Liver (tissue), 9 donors: ENCODE results near the gene TENT4A. TPM values are rescaled to one million over a fixed set of nuclear protein-coding genes. Genes with fewer than 3 reads are reported as not detected.

Experiments used
- DNase-seq: peaks from one replicate; pipeline ENCODE4 v3.0.0-alpha.2; 2017; ENCODE audit warnings: low spot score
- H3K27ac ChIP-seq, 2 donors: one replicate each; pipeline ENCODE4 v1.7.0; 2013; ENCODE audit warnings: inconsistent platforms in 2 of 2, low read length in 2 of 2, control low read depth in 1 of 2, low read depth in 1 of 2, mild to moderate bottlenecking in 1 of 2
- H3K27me3 ChIP-seq, 4 donors: one replicate each; pipeline versions ENCODE4 v1.6.1 to v1.7.0; 2013; ENCODE audit warnings: low read length in 3 of 4, inconsistent platforms in 1 of 4, mild to moderate bottlenecking in 1 of 4, moderate library complexity in 1 of 4; ENCODE audit not compliant: control insufficient read depth in 4 of 4, insufficient read depth in 4 of 4
- H3K36me3 ChIP-seq, 4 donors: one replicate each; pipeline versions ENCODE4 v1.6.1 to v1.7.0; 2013; ENCODE audit warnings: low read length in 3 of 4, mild to moderate bottlenecking in 3 of 4, low read depth in 1 of 4, moderate library complexity in 1 of 4; ENCODE audit not compliant: control insufficient read depth in 4 of 4, insufficient read depth in 3 of 4
- H3K4me1 ChIP-seq, 4 donors: one replicate each; pipeline versions ENCODE4 v1.6.1 to v1.7.0; 2013; ENCODE audit warnings: low read length in 3 of 4, mild to moderate bottlenecking in 3 of 4, moderate library complexity in 1 of 4; ENCODE audit not compliant: control insufficient read depth in 4 of 4, insufficient read depth in 4 of 4
- H3K4me3 ChIP-seq, 3 donors: one replicate each; pipeline versions ENCODE4 v1.6.1 to v1.7.0; 2013; ENCODE audit warnings: low read length in 3 of 3, control low read depth in 1 of 3, low read depth in 1 of 3, mild to moderate bottlenecking in 1 of 3
- H3K9ac ChIP-seq, 2 donors: one replicate each; pipeline ENCODE4 v1.7.0; 2013; ENCODE audit warnings: low read length in 2 of 2, mild to moderate bottlenecking in 2 of 2, moderate library complexity in 2 of 2, control low read depth in 1 of 2, low read depth in 1 of 2
- H3K9me3 ChIP-seq, 4 donors: one replicate each; pipeline versions ENCODE4 v1.6.1 to v1.7.0; 2013; ENCODE audit warnings: low read length in 3 of 4; ENCODE audit not compliant: control insufficient read depth in 4 of 4
- ATF3 ChIP-seq: IDR thresholded peaks from 2 replicates; pipeline ENCODE4 v1.6.1; 2016; ENCODE audit warnings: antibody characterized with exemption
- EGR1 ChIP-seq, 2 donors: IDR thresholded peaks; 2 replicates each; pipeline ENCODE4 v1.6.1; 2016 to 2018; ENCODE audit warnings: antibody characterized with exemption in 2 of 2, low read depth in 2 of 2
- FOXA1 ChIP-seq: IDR thresholded peaks from 2 replicates; pipeline ENCODE4 v1.6.1; 2016; ENCODE audit warnings: antibody characterized with exemption
- FOXA2 ChIP-seq: IDR thresholded peaks from 2 replicates; pipeline ENCODE4 v1.6.1; 2016; ENCODE audit warnings: antibody characterized with exemption
- GABPA ChIP-seq, 2 donors: IDR thresholded peaks in 1 of 2; conservative IDR thresholded peaks in 1 of 2; 2 replicates each; pipeline ENCODE4 v1.6.1; 2016; ENCODE audit warnings: antibody characterized with exemption in 2 of 2, mild to moderate bottlenecking in 1 of 2, moderate library complexity in 1 of 2
- HNF4G ChIP-seq: IDR thresholded peaks from 2 replicates; pipeline ENCODE4 v1.6.1; 2016; ENCODE audit warnings: antibody characterized with exemption
- JUND ChIP-seq, 2 donors: IDR thresholded peaks; 2 replicates each; pipeline ENCODE4 v1.6.1; 2016; ENCODE audit warnings: antibody characterized with exemption in 2 of 2
- MAX ChIP-seq: IDR thresholded peaks from 2 replicates; pipeline ENCODE4 v1.6.1; 2016; ENCODE audit warnings: antibody characterized with exemption
- NR2F2 ChIP-seq: IDR thresholded peaks from 2 replicates; pipeline ENCODE4 v1.6.1; 2016; ENCODE audit warnings: antibody characterized with exemption
- RAD21 ChIP-seq, 2 donors: IDR thresholded peaks; 2 replicates each; pipeline ENCODE4 v1.6.1; 2016; ENCODE audit warnings: antibody characterized with exemption in 2 of 2, mild to moderate bottlenecking in 2 of 2
- REST ChIP-seq: IDR thresholded peaks from 2 replicates; pipeline ENCODE4 v1.6.1; 2016; ENCODE audit warnings: antibody characterized with exemption, mild to moderate bottlenecking
- RXRA ChIP-seq, 2 donors: IDR thresholded peaks; 2 replicates each; pipeline ENCODE4 v1.6.1; 2017 to 2018; ENCODE audit warnings: antibody characterized with exemption in 2 of 2, mild to moderate bottlenecking in 1 of 2
- SP1 ChIP-seq: IDR thresholded peaks from 2 replicates; pipeline ENCODE4 v1.6.1; 2018; ENCODE audit warnings: antibody characterized with exemption, mild to moderate bottlenecking
- TAF1 ChIP-seq: conservative IDR thresholded peaks from 2 replicates; pipeline ENCODE4 v1.6.1; 2016; ENCODE audit warnings: antibody characterized with exemption, mild to moderate bottlenecking
- YY1 ChIP-seq: IDR thresholded peaks from 2 replicates; pipeline ENCODE4 v1.6.1; 2016; ENCODE audit warnings: antibody characterized with exemption, mild to moderate bottlenecking
- ZBTB33 ChIP-seq: IDR thresholded peaks from 2 replicates; pipeline ENCODE4 v1.6.1; 2016; ENCODE audit warnings: antibody characterized with exemption
- WGBS: extraction: QIAGEN DNeasy Blood & Tissue Kit; methylation state at CpG from one replicate; pipeline ENCODE4 v1.1.7; 2013; 5-methylcytosine and 5-hydroxymethylcytosine counted together
- polyA plus RNA-seq, 2 donors: library from polyadenylated mRNA; stranded (reverse) in 1 of 2; unstranded in 1 of 2; fragments of 200-250 nt in 1 of 2; fragments of >200 nt in 1 of 2; fragmentation: Nextera tagmentation in 1 of 2; extraction: Ambion mirVana in 1 of 2; gene quantifications; one replicate each; pipeline versions ENCODE4 v1.2.1 to v1.2.3, GENCODE V29; 2013 to 2015
- total RNA-seq, 2 donors: library from RNA; depleted of rRNA; stranded (reverse); fragments of >200 nt; gene quantifications; one replicate each; pipeline ENCODE4 v1.2.3, GENCODE V29; 2014
- donor health status: healthy.
- donor health status: healthy.
- donor health status: healthy.
- donor health status: healthy.
- donor health status: healthy.

Gene TENT4A
- total and polyA plus RNA-seq, 4 donors: 3.9 to 15.1 (median 8.1) TPM

- H3K4me3 ChIP-seq: no peak overlapping the region
- WGBS: 87% methylated on average over 11 of the region's 11 CpGs
- no peak for DNase-seq
Measured at GRCh38 chr5:6734243-6734700, 21.0 kb downstream of the TENT4A start.

GRCh38 chr5:6734781-6735180 lies 21.5 kb downstream of the TENT4A start:
- H3K27ac ChIP-seq: no peak overlapping the region
- 83% methylated on average over 5 of the region's 5 CpGs for WGBS
- no peak for DNase-seq
- TF ChIP-seq JUND (IDR thresholded peaks at IDR 0.05) (no peak), FOXA1 (no peak), SP1 (no peak), HNF4G (no peak), TAF1 (no peak), MAX (no peak), RAD21 (IDR thresholded peaks at IDR 0.05) (no peak), GABPA (IDR thresholded peaks at IDR 0.05 in 1 of 2, conservative IDR thresholded peaks at IDR 0.05 in 1 of 2) (no peak), ATF3 (no peak), FOXA2 (no peak), EGR1 (IDR thresholded peaks at IDR 0.05; ENCODE audit: low read depth in 2 of 2) (no peak), REST (no peak)

More at GRCh38 chr5:6734243-6734700, 21.0 kb downstream of the TENT4A start:
- H3K4me1 ChIP-seq: peaks cover 25 to 76% (median 57%) of the 10 kb centered on the region in 4 donors
- H3K36me3 ChIP-seq: peaks cover 0 to 8% (median 3%) of the 10 kb centered on the region in 4 donors
- no peaks in the 10 kb centered on the region for H3K27me3 ChIP-seq
- H3K9ac ChIP-seq: no peak overlapping the region
- no peaks in the 10 kb centered on the region for H3K9me3 ChIP-seq
- TF ChIP-seq RAD21 (IDR thresholded peaks at IDR 0.05): no peak
- TF ChIP-seq ZBTB33: no peak
- no peak for TF ChIP-seq NR2F2
- no peak for TF ChIP-seq GABPA (IDR thresholded peaks at IDR 0.05 in 1 of 2, conservative IDR thresholded peaks at IDR 0.05 in 1 of 2)
- no peak for TF ChIP-seq FOXA1
- TF ChIP-seq RXRA (IDR thresholded peaks at IDR 0.05): no peak
- no peak for TF ChIP-seq FOXA2
- TF ChIP-seq MAX: no peak
- TF ChIP-seq TAF1: no peak
- no peak for TF ChIP-seq EGR1 (IDR thresholded peaks at IDR 0.05; ENCODE audit: low read depth in 2 of 2)
- no peak for TF ChIP-seq YY1
- TF ChIP-seq REST: no peak
- no peak overlapping the region for H3K27ac ChIP-seq

More at GRCh38 chr5:6734781-6735180, 21.5 kb downstream of the TENT4A start:
- Histone ChIP-seq H3K36me3 (peaks cover 2 to 13% (median 8%) of the 10 kb centered on the region in 4 donors), H3K4me1 (peaks cover 22 to 71% (median 53%) of the 10 kb centered on the region in 4 donors), H3K4me3 (no peak overlapping the region), H3K9ac (no peak overlapping the region), H3K9me3 (no peaks in the 10 kb centered on the region), H3K27me3 (no peaks in the 10 kb centered on the region)
